Tibial artery (tissue), 4 donors: ENCODE measurements around the gene CBR4.
A peak's percentile ranks its signal among the peaks of the same experiment; 100 is the strongest.
"Not testable (repeated sequence)": the region's sequence is repeated elsewhere in the genome, so short reads cannot be mapped to it uniquely, and the experiment has no call there.

Source experiments
- DNase-seq, 2 donors: peaks; one replicate each; pipeline ENCODE4 v3.0.0-alpha.2; 2019
- H3K27ac ChIP-seq, 2 donors: fragments of 200-600 bp; sonication (generic) in 1 of 2; 1 replicate in 1 of 2; 2 replicates in 1 of 2; pipeline ENCODE4 v1.5.1; 2018 to 2019; ENCODE audit warnings: mild to moderate bottlenecking in 1 of 2
- H3K27me3 ChIP-seq, 2 donors: fragments of 200-600 bp; sonication (generic) in 1 of 2; one replicate each; pipeline versions ENCODE4 v1.5.1 to v1.6.0; 2016 to 2019
- H3K36me3 ChIP-seq, 3 donors: fragments of 200-600 bp; sonication (generic) in 2 of 3; one replicate each; pipeline ENCODE4 v1.5.1; 2016 to 2019; ENCODE audit warnings: mild to moderate bottlenecking in 2 of 3
- H3K4me1 ChIP-seq, 4 donors: fragments of 200-600 bp; sonication (generic) in 2 of 4; 1 replicate in 3 of 4; 2 replicates in 1 of 4; pipeline ENCODE4 v1.5.1; 2016 to 2019
- H3K4me3 ChIP-seq, 2 donors: fragments of 200-600 bp; sonication (generic) in 1 of 2; 1 replicate in 1 of 2; 2 replicates in 1 of 2; pipeline ENCODE4 v1.5.1; 2018 to 2019; ENCODE audit warnings: mild to moderate bottlenecking in 2 of 2
- H3K9me3 ChIP-seq, 3 donors: fragments of 200-600 bp; sonication (generic) in 1 of 3; one replicate each; pipeline ENCODE4 v1.5.1; 2016 to 2019
- CTCF ChIP-seq, 2 experiments: fragments of 200-600 bp in 1 of 2; fragments of 450-650 bp in 1 of 2; IDR thresholded peaks; one replicate each; pipeline ENCODE4 v1.5.1; 2017 to 2019; ENCODE audit warnings: antibody characterized with exemption in 2 of 2, mild to moderate bottlenecking in 1 of 2, moderate library complexity in 1 of 2
- intact Hi-C: fragments of 100-400 bp; cut with DNase I; formaldehyde crosslinking; loops from one replicate; pipeline ENCODE4 v1.15.0; 2023; ENCODE audit warnings: low total_unique reads

The CBR4 gene

DNA sequence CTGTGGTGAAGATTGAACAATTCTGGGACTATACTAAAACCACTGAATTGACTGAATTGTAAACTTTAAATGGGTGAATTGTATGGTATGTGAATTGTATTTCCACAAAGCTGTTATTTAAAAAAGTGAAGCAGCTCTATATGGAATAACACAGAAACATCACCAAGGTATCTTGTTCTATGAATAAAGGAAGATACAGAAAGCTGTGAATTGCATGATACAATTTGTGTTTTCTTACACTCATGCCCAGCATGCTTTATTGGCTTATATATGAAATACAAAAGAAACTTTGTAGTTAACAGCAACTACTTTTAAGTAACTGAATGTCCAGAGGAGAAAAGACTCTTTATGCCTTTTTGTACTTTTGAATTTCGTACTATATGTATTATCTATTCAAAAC lies 11.5 kb downstream of the CBR4 start:
- H3K4me1 ChIP-seq: peaks cover 0 to 4% (median 0%) of the 10 kb centered on the region in 4 donors
- intact Hi-C loops: no loop called here
- no peak for TF ChIP-seq CTCF (IDR thresholded peaks at IDR 0.05)
- no peaks in the 10 kb centered on the region for H3K27me3 ChIP-seq
- no peak overlapping the region for H3K27ac ChIP-seq
- H3K9me3 ChIP-seq: no peaks in the 10 kb centered on the region
- no peak overlapping the region for H3K4me3 ChIP-seq
- DNase-seq: no peak
- peaks cover 21 to 45% (median 29%) of the 10 kb centered on the region in 3 donors for H3K36me3 ChIP-seq

- Histone ChIP-seq H3K9me3 (no peaks in the 10 kb centered on the region), H3K4me3 (no peak overlapping the region), H3K36me3 (peaks cover 7 to 22% (median 7%) of the 10 kb centered on the region in 3 donors), H3K27ac (no peak overlapping the region), H3K4me1 (peaks cover 0 to 5% (median 0%) of the 10 kb centered on the region in 4 donors), H3K27me3 (no peaks in the 10 kb centered on the region)
- intact Hi-C loops: no loop called here
- peak in 1 of 2 experiments; percentile 12 for TF ChIP-seq CTCF (IDR thresholded peaks at IDR 0.05)
- DNase-seq: no peak
These were observed 14.3 kb downstream of the CBR4 start for GRCh38 chr4:168995537-168996295.

DNA sequence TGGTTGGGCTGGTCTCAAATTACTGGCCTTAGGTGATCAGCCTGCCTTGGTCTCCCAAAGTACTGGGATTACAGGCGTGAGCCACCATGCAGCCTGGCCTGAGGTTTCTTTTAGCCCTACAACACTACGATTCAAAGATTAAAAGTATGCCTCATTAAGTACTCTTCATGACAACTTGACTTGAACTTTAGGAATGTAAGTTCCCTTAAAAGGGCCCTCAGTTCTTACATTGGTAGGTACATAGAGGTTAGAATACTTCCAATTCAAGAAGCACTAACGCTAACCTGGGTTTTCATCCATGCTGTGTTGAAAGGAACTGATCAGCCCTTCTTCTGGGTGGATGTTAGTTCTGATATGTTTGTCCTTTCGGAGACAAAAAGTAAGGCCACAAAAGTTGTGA lies 15.1 kb downstream of the CBR4 start:
- Histone ChIP-seq H3K4me3 (no peak overlapping the region), H3K9me3 (no peaks in the 10 kb centered on the region), H3K27ac (no peak overlapping the region), H3K4me1 (peaks cover 0 to 5% (median 0%) of the 10 kb centered on the region in 4 donors), H3K36me3 (peaks cover 8 to 23% (median 10%) of the 10 kb centered on the region in 3 donors), H3K27me3 (no peaks in the 10 kb centered on the region)
- no peak for DNase-seq
- intact Hi-C loops: no loop called here
- no peak for TF ChIP-seq CTCF (IDR thresholded peaks at IDR 0.05)

- Histone ChIP-seq H3K36me3 (peaks cover 8 to 23% (median 10%) of the 10 kb centered on the region in 3 donors), H3K27me3 (no peaks in the 10 kb centered on the region), H3K27ac (no peak overlapping the region), H3K9me3 (no peaks in the 10 kb centered on the region), H3K4me1 (peaks cover 0 to 5% (median 0%) of the 10 kb centered on the region in 4 donors), H3K4me3 (no peak overlapping the region)
- TF ChIP-seq CTCF (IDR thresholded peaks at IDR 0.05): no peak
- DNase-seq: no peak
- intact Hi-C loops: no loop called here
These were observed 16.1 kb downstream of the CBR4 start for GRCh38 chr4:168993714-168994510.

DNA sequence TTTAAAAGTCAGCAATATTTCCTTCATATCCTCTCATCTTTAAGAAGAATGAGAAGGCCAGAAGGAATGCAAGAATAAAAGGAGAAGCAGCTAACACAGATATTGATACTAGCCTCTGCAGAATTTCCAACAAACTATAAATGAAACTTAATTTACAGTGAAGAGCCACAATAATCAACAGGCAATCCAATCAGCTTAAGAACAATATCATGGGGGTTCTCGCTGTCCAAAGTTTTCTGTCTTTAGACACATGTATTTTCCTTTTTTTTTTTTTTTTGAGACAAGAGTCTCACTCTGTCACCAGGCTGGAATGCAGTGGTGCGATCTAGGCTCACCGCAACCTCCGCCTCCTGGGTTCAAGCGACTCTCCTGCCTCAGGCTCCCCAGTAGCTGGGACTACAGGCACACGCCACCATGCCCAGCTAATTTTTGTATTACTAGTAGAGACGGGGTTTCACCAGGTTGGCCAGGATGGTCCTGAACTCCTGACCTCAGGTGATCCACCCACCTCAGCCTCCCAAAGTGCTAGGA lies 17.0 kb downstream of the CBR4 start:
- H3K9me3 ChIP-seq, DNase-seq, H3K27ac ChIP-seq, H3K27me3 ChIP-seq, H3K4me1 ChIP-seq, H3K4me3 ChIP-seq, intact Hi-C loops: not testable (repeated sequence)
- peaks cover 8 to 22% (median 10%) of the 10 kb centered on the region in 3 donors for H3K36me3 ChIP-seq

DNA sequence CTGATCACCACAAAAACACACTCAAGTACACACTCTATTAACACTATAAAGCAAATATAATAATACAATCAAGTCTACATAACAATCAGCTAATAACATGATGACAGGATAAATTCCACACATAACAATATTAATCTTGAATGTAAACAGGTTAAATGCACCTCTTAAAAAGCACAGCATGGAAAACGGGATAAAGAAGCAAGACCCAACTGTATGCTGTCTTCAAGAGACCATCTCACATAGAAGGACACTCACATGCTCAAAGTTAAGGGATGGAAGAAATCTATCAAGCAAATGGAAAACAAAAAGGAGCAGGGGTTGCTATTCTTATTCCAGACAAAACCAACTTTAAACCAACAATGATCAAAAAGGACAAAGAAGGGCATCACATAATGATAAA lies 28.1 kb downstream of the CBR4 start:
- Histone ChIP-seq H3K4me3 (no peak overlapping the region), H3K27ac (no peak overlapping the region), H3K9me3 (peaks cover 0 to 23% (median 0%) of the 10 kb centered on the region in 3 donors), H3K27me3 (no peaks in the 10 kb centered on the region), H3K36me3 (peaks cover 39 to 69% (median 49%) of the 10 kb centered on the region in 3 donors), H3K4me1 (no peaks in the 10 kb centered on the region)
- intact Hi-C loops: no loop called here
- no peak for TF ChIP-seq CTCF (IDR thresholded peaks at IDR 0.05)
- DNase-seq: no peak
